HepG2 (cell line): ENCODE results near the gene TNFSF13. TPM values are rescaled to one million over a fixed set of nuclear protein-coding genes. Genes with fewer than 3 reads are reported as not detected.
A peak's percentile ranks its signal among the peaks of the same experiment; 100 is the strongest.

Experiments
- AGO2 ChIP-seq: fragments of 200-400 bp; formaldehyde crosslinking; optimal IDR thresholded peaks from 2 replicates; pipeline ENCODE3; 2017; ENCODE audit warnings: mild to moderate bottlenecking, low read depth, low read length, moderate library complexity
- AKAP8 ChIP-seq: sonication (generic); formaldehyde crosslinking; IDR thresholded peaks from 2 replicates; pipeline ENCODE4 v1.5.1; 2020; ENCODE audit warnings: mild to moderate bottlenecking, missing genetic modification reagents
- HHEX ChIP-seq: IDR thresholded peaks from 2 replicates; pipeline ENCODE4 v1.6.1; 2016; ENCODE audit warnings: control low read depth
- HMG20A ChIP-seq: IDR thresholded peaks from 2 replicates; pipeline ENCODE4 v1.6.1; 2016; ENCODE audit warnings: borderline replicate concordance
- KDM4B ChIP-seq: sonication (generic); formaldehyde crosslinking; IDR thresholded peaks from 2 replicates; pipeline ENCODE4 v1.4.0; 2020; ENCODE audit warnings: missing genetic modification reagents
- MAZ ChIP-seq, 2 experiments: sonication (generic) in 1 of 2; formaldehyde crosslinking in 1 of 2; IDR thresholded peaks; 2 replicates each; pipeline versions ENCODE4 v1.5.0 to v1.6.1; 2012 to 2020; ENCODE audit warnings: low read depth in 2 of 2, mild to moderate bottlenecking in 2 of 2, borderline replicate concordance in 1 of 2, improper control_type of control experiment in 1 of 2, low read length in 1 of 2, missing genetic modification reagents in 1 of 2, moderate library complexity in 1 of 2
- PRDM10 ChIP-seq: sonication (generic); formaldehyde crosslinking; IDR thresholded peaks from 2 replicates; pipeline ENCODE4 v1.4.0; 2020; ENCODE audit warnings: low read depth, missing genetic modification reagents
- PTBP1 ChIP-seq: fragments of 200-400 bp; formaldehyde crosslinking; IDR thresholded peaks from 2 replicates; pipeline ENCODE4 v1.6.1; 2018; ENCODE audit warnings: low read length, low read depth; ENCODE audit not compliant: poor library complexity, severe bottlenecking
- REST ChIP-seq, 2 experiments: IDR thresholded peaks; 2 replicates each; pipeline ENCODE4 v1.6.1; 2011 to 2012; ENCODE audit warnings: low read length in 2 of 2, borderline replicate concordance in 1 of 2, low read depth in 1 of 2, mild to moderate bottlenecking in 1 of 2, moderate library complexity in 1 of 2
- RFX5 ChIP-seq: IDR thresholded peaks from 2 replicates; pipeline ENCODE4 v1.6.1; 2011; ENCODE audit warnings: low read depth, low read length, improper control_type of control experiment
- SMAD1 ChIP-seq: sonication (generic); formaldehyde crosslinking; IDR thresholded peaks from 2 replicates; pipeline ENCODE4 v1.4.0; 2020; ENCODE audit warnings: missing genetic modification reagents, low read depth, mild to moderate bottlenecking, borderline replicate concordance
- SMAD9 ChIP-seq: sonication (generic); formaldehyde crosslinking; IDR thresholded peaks from 2 replicates; pipeline ENCODE4 v1.5.1; 2020; ENCODE audit warnings: mild to moderate bottlenecking, missing genetic modification reagents
- SRSF9 ChIP-seq: fragments of 200-400 bp; formaldehyde crosslinking; IDR thresholded peaks from 2 replicates; pipeline ENCODE4 v1.6.1; 2018; ENCODE audit warnings: borderline replicate concordance, mild to moderate bottlenecking, low read depth, low read length; ENCODE audit not compliant: insufficient read depth, poor library complexity, severe bottlenecking
- TMF1 ChIP-seq: sonication (generic); formaldehyde crosslinking; IDR thresholded peaks from 2 replicates; pipeline ENCODE4 v1.8.1; 2022; ENCODE audit warnings: low read depth, missing genetic modification reagents
- ZBTB49 ChIP-seq: sonication (generic); formaldehyde crosslinking; IDR thresholded peaks from 2 replicates; pipeline ENCODE4 v1.4.0; 2020; ENCODE audit warnings: missing genetic modification reagents, borderline replicate concordance
- ZMAT3 ChIP-seq: sonication (generic); formaldehyde crosslinking; conservative IDR thresholded peaks from 2 replicates; pipeline ENCODE4 v1.7.0; 2021; ENCODE audit warnings: missing genetic modification reagents
- ZNF121 ChIP-seq: sonication (generic); formaldehyde crosslinking; IDR thresholded peaks from 2 replicates; pipeline ENCODE4 v1.5.0; 2020; ENCODE audit warnings: mild to moderate bottlenecking, missing genetic modification reagents
- ZNF264 ChIP-seq: sonication (generic); formaldehyde crosslinking; IDR thresholded peaks from 2 replicates; pipeline ENCODE4 v1.4.0; 2020; ENCODE audit warnings: missing genetic modification reagents
- ZNF430 ChIP-seq: sonication (generic); formaldehyde crosslinking; IDR thresholded peaks from 2 replicates; pipeline ENCODE4 v1.9.0; 2021; ENCODE audit warnings: mild to moderate bottlenecking, missing genetic modification reagents
- ZSCAN31 ChIP-seq: sonication (generic); formaldehyde crosslinking; IDR thresholded peaks from 2 replicates; pipeline ENCODE4 v1.5.0; 2020; ENCODE audit warnings: low read depth, mild to moderate bottlenecking, missing genetic modification reagents
- polyA plus RNA-seq, 8 experiments: library from polyadenylated mRNA; depleted of rRNA in 3 of 8; stranded (reverse) in 7 of 8; unstranded in 1 of 8; fragments of >200 nt; fragmentation: Illumina TruSeq in 4 of 8; extraction: Trizol in 4 of 8; gene quantifications; 2 replicates each; pipeline versions ENCODE4 v1.2.1 to v1.2.3, GENCODE V29; 2011 to 2016; ENCODE audit warnings: low read depth in 4 of 8, missing spikeins in 1 of 8, mixed read lengths in 1 of 8; ENCODE audit not compliant: insufficient read depth in 1 of 8
- total RNA-seq, 5 experiments: library from RNA; depleted of rRNA; stranded (reverse); fragments of >200 nt; fragmentation: Illumina TruSeq; extraction: Trizol; gene quantifications; 2 replicates each; pipeline ENCODE4 v1.2.3, GENCODE V29; 2016; ENCODE audit warnings: low read depth in 1 of 5

Gene TNFSF13
- total and polyA plus RNA-seq, 2 of the 13 experiments (the other 11 are each of a cell fraction or from before 2014, with no cell fraction given), result 2.5 to 3.3 TPM

DNA sequence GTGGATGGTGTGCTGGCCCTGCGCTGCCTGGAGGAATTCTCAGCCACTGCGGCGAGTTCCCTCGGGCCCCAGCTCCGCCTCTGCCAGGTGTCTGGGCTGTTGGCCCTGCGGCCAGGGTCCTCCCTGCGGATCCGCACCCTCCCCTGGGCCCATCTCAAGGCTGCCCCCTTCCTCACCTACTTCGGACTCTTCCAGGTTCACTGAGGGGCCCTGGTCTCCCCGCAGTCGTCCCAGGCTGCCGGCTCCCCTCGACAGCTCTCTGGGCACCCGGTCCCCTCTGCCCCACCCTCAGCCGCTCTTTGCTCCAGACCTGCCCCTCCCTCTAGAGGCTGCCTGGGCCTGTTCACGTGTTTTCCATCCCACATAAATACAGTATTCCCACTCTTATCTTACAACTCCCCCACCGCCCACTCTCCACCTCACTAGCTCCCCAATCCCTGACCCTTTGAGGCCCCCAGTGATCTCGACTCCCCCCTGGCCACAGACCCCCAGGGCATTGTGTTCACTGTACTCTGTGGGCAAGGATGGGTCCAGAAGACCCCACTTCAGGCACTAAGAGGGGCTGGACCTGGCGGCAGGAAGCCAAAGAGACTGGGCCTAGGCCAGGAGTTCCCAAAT lies 1.3 kb upstream of the TNFSF13 start (continued):
- TF ChIP-seq MAZ (IDR thresholded peaks at IDR 0.05; ENCODE audit: borderline replicate concordance, low read depth, low read length) (no peak), MAZ (CRISPR knock-in tag; IDR thresholded peaks at IDR 0.05; ENCODE audit: low read depth) (peak; percentile 42; the same call in 1 of the 2 replicates), KDM4B (0 out of 2 replicates have a peak, but pooled peaks have one; percentile 24), REST (IDR thresholded peaks at IDR 0.05; ENCODE audit: borderline replicate concordance in 1 of 2, low read depth in 1 of 2, low read length in 2 of 2) (no peak), ZNF121 (peak; percentile 53; the same call in 1 of the 2 replicates), SMAD9 (CRISPR knock-in tag) (no peak), SMAD1 (CRISPR knock-in tag) (no peak), ZMAT3 (no peak), TMF1 (CRISPR knock-in tag) (no peak), PTBP1 (no peak), ZNF430 (CRISPR knock-in tag) (no peak), AGO2 (no peak), SRSF9 (no peak), AKAP8 (CRISPR knock-in tag) (no peak), PRDM10 (CRISPR knock-in tag) (no peak), RFX5 (no peak), ZSCAN31 (CRISPR knock-in tag) (peak; percentile 51; the same call in 1 of the 2 replicates), HMG20A (no peak), ZNF264 (CRISPR knock-in tag) (no peak), ZBTB49 (CRISPR knock-in tag) (no peak), HHEX (no peak)
